ENCODE measurements around the gene ST6GALNAC1. TPM values are rescaled to one million over a fixed set of nuclear protein-coding genes. Genes with fewer than 3 reads are reported as not detected.
A peak's percentile ranks its signal among the peaks of the same experiment; 100 is the strongest.

ST6GALNAC1 gene
- total RNA-seq, 1 donor from 2014 or later, result 14.1 TPM

DNA sequence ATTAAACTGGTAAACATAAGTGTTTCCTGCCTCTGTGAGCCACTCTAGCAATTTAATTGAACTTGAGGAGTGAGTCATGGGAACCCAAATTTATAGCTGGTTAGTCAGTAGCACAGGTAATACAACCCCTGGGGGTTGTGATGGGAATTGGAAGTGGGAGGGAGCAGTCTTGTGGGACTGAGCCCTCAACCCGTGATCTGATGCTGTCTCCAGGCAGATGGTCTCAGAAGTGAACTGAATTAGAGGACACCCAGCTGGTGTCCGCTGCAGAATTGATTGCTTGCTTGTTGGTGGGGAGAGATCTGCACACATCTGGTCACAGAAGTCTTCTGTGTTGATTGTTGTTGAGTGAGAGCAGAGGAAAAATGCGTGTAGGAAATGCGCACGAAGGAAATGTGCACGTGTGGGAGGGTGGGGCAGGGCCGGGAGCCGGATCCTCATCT lies 50.2 kb downstream of the ST6GALNAC1 start:
- intact Hi-C loops (cut with DNase I), result no loop called here
- no peaks in the 10 kb centered on the region for H3K9me3 ChIP-seq
- no peaks in the 10 kb centered on the region for H3K27me3 ChIP-seq
- no peak for TF ChIP-seq CTCF (IDR thresholded peaks at IDR 0.05)
- no peaks in the 10 kb centered on the region for H3K36me3 ChIP-seq
- H3K4me1 ChIP-seq, result peaks cover 12% of the 10 kb centered on the region
- H3K27ac ChIP-seq, result no peak overlapping the region
- DNase-seq, result no peak
- no peak for ATAC-seq
- H3K4me3 ChIP-seq, result no peak overlapping the region

DNA sequence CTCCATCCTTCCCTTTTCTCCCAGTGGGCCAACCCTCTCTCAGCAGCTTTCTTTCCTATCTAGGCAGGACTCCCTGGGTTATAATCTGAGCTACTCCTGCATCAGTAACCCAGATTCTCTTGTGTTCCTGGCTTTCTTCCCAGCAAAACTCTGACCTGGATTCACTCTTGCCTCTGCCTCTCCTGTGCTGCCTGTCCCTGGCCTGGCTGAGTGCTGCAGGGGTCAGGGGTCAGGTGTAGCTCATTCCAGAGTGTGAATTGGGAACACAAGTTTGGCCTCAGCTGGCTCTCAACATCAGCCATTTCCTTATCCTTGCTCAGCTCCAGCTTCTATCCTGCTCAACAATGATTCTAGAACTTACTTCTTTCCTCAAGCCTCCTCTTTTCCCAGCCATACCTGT lies 55.4 kb downstream of the ST6GALNAC1 start:
- Histone ChIP-seq H3K4me1 (peaks cover 6% of the 10 kb centered on the region), H3K36me3 (no peaks in the 10 kb centered on the region), H3K9me3 (no peaks in the 10 kb centered on the region), H3K27ac (no peak overlapping the region), H3K4me3 (no peak overlapping the region), H3K27me3 (peaks cover 6% of the 10 kb centered on the region)
- peak; percentile 27 for DNase-seq
- ATAC-seq, result no peak
- no peak for TF ChIP-seq CTCF (IDR thresholded peaks at IDR 0.05)
- intact Hi-C loops (cut with DNase I), result no loop called here

- Histone ChIP-seq H3K9me3 (no peaks in the 10 kb centered on the region), H3K27ac (no peak overlapping the region), H3K36me3 (no peaks in the 10 kb centered on the region), H3K27me3 (peaks cover 6% of the 10 kb centered on the region), H3K4me3 (no peak overlapping the region), H3K4me1 (peaks cover 6% of the 10 kb centered on the region)
- TF ChIP-seq CTCF (IDR thresholded peaks at IDR 0.05), result no peak
- intact Hi-C loops (cut with DNase I), result no loop called here
- DNase-seq (peak; percentile 66), ATAC-seq (no peak)
Observed at GRCh38 chr17:76586741-76587487, 56.6 kb downstream of the ST6GALNAC1 start.

DNA sequence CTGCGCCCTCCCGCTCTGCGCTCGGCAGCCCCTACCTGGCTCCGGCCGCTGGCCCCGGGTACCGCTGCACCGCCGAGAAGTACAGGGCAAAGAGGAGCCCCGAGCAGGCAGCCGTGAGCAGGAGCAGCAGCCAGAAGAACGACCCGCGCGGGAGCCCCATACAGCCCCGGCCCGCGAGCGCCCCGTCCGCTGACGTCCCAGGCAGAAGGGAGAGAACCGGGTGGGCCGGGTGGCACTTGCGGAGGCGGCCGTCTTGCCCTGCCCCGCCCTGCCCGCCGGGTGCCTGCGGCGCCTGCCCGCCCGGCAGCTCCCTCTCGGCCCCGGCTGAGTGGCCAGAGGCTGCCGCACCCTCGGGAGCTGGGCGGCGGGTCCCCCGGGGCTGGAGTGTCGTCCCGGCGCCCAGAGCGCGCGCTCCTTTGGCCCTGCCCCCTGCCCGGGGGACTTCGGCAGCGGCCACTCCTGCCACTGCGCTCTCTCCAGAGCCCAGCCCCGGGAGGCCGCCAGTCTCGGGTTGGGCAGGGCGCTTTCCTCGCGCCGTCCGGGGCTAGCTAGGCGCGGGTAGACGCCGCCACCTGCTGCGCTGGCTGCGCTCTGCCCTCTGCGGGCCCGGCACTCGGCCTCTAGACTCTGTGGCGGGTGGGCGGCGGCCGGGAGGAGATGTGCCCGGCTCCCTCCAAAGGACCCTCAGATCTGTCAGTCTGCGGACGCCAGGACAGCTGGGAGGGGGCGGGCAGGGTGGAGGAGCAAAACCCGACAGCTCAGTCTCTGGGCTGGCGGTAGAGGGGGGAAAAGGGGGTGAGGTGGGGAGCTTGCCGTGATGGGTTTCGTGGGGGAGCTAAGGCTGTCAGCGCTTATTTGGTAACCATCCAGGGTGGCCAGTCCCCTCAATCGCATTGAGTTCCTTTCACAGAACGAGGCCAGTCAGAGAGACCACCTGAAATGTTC lies 57.6 kb downstream of the ST6GALNAC1 start, which contains the start of gene ST6GALNAC2:
TSS of gene ST6GALNAC2 (minus strand) at position 212 of the 945 bp plus-strand sequence. CDS start at position 160, 52 bp downstream.
- H3K9me3 ChIP-seq, result no peaks in the 10 kb centered on the region
- ATAC-seq, result peak; percentile 94
- no peaks in the 10 kb centered on the region for H3K36me3 ChIP-seq
- peak; percentile 53 for TF ChIP-seq CTCF (IDR thresholded peaks at IDR 0.05)
- H3K27ac ChIP-seq, result peak within 1 kb of the TSS; percentile 81
- H3K27me3 ChIP-seq, result peaks cover 6% of the 10 kb centered on the region
- intact Hi-C loops (cut with DNase I), result no loop called here
- H3K4me3 ChIP-seq, result peak within 1 kb of the TSS; percentile 77
- peak; percentile 95 for DNase-seq
- peaks cover 6% of the 10 kb centered on the region for H3K4me1 ChIP-seq

DNA sequence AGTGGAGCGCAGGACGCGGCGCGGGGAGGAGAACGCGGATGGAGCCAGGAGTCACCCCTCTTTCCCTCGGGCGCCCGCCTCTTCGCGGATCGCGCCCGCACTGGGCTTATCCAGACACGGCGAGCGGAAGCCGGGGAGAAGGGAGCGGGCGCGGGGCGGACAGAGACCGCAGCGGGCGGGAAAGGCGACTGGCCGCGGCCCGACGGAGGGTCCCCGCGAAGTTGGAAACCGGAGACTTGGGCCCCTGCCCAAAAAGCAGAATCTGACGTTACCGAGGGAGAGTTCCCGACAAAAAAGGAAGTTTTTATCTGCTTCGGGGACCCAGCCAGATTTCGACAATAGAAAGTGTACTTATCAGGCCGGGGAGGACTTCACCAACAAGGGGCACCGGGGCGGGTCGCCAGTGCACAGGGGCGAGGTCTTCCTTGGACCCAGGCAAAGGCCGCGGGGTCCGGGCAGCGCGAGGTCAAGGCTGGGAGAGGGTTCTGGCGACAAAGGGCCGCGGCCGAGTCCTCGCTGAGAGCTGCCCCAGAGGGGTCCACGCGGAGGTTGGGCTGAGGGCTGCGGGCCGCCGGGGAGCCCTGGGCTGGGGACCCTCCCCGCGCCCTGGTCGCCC lies 58.4 kb downstream of the ST6GALNAC1 start:
- peak overlapping the region; percentile 77 for H3K4me3 ChIP-seq
- ATAC-seq (peak; percentile 40), DNase-seq (peak; percentile 77)
- intact Hi-C loops (cut with DNase I), result no loop called here
- H3K27ac ChIP-seq, result peak overlapping the region; percentile 81
- no peaks in the 10 kb centered on the region for H3K9me3 ChIP-seq
- peaks cover 6% of the 10 kb centered on the region for H3K27me3 ChIP-seq
- H3K36me3 ChIP-seq, result no peaks in the 10 kb centered on the region
- peaks cover 6% of the 10 kb centered on the region for H3K4me1 ChIP-seq
- no peak for TF ChIP-seq CTCF (IDR thresholded peaks at IDR 0.05)

All from upper lobe of right lung (tissue), 1 donor.